ENCODE results near the gene AHI1. TPM values are rescaled to one million over a fixed set of nuclear protein-coding genes. Genes with fewer than 3 reads are reported as not detected.

AHI1 gene
- total RNA-seq, 4 donors from 2014 or later = 17.3 to 50.4 (median 24.5) TPM

DNA sequence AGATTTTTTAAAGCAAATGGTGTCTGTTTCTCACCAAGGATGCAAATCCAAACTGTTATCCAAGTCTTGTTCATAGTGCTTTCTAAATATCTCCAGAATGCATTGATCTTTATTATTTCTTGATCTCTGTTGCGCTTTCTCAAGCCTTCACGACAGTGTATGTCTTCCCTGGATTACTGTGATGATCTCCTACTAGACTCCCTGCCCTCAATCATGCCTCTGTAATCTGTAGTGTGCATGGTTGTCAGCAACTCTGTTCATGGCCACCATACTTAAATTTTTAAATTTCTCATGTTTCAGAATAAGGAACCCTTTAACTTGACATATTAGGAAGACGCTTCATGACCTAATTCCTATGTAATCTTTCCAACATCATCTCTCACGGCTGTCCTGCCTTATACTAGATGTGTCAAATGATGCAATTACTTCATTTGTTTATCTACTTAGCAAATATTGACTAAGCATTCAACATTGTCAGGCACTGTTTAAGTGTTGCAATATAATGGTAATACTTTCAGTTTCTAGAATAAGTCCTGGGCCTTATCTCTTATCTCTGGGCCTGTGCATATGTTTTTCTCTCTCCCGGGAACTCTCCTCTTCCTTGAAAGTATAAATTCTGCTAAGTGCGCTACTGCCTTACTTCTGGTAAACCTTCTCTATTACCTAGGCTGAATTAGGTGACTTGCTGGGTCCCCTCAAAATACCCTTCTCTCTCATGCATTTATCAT is 25.6 kb upstream of the AHI1 start:
- TF ChIP-seq CTCF (IDR thresholded peaks at IDR 0.05; ENCODE audit: low read depth) = no peak

DNA sequence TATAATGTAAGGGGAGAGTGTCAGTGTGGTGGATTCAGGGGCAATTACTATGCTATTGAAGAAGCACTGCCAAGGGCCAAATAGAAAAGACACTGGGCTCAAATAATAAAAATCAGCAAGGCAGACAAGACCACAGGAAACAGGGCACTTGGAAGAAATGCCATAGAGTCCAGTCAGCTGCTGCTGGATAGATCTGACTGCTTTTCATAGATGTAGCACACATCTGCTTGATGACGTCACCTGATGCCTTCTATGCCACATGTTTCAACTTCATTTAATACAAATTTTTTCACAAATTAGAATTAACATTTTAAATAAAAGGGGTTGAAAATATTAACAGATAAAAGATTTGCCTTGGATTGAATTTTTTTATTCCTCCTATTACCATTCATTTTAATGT is 23.9 kb upstream of the AHI1 start:
- TF ChIP-seq CTCF (IDR thresholded peaks at IDR 0.05; ENCODE audit: low read depth) = no peak

GRCh38 chr6:135520781-135521180 is 23.2 kb upstream of the AHI1 start:
- no peak for TF ChIP-seq CTCF (IDR thresholded peaks at IDR 0.05; ENCODE audit: low read depth)

DNA sequence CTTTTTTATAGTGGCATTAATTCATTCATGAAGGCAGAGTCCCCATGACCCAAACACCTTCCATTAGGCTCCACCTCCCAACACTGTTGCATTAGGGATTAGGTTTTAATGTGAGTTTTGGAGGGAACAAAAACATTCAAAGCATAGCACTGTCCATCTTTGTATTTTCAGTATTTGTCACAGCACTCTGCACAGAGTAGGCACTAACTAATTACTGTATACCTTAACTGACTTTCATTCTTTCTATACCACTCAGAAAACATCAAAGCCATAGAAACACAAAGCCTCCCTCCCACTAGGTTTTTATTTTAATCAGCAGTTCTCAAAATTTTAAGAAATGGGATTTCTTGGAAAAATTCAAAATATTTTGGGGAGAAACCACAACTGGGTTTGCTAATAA is 21.8 kb upstream of the AHI1 start:
- TF ChIP-seq CTCF (IDR thresholded peaks at IDR 0.05; ENCODE audit: low read depth) = no peak

GRCh38 chr6:135517527-135517926 is 20.0 kb upstream of the AHI1 start:
- no peak for TF ChIP-seq CTCF (IDR thresholded peaks at IDR 0.05; ENCODE audit: low read depth)

GRCh38 chr6:135514706-135515105 is 17.2 kb upstream of the AHI1 start:
- TF ChIP-seq CTCF (IDR thresholded peaks at IDR 0.05; ENCODE audit: low read depth) = no peak

DNA sequence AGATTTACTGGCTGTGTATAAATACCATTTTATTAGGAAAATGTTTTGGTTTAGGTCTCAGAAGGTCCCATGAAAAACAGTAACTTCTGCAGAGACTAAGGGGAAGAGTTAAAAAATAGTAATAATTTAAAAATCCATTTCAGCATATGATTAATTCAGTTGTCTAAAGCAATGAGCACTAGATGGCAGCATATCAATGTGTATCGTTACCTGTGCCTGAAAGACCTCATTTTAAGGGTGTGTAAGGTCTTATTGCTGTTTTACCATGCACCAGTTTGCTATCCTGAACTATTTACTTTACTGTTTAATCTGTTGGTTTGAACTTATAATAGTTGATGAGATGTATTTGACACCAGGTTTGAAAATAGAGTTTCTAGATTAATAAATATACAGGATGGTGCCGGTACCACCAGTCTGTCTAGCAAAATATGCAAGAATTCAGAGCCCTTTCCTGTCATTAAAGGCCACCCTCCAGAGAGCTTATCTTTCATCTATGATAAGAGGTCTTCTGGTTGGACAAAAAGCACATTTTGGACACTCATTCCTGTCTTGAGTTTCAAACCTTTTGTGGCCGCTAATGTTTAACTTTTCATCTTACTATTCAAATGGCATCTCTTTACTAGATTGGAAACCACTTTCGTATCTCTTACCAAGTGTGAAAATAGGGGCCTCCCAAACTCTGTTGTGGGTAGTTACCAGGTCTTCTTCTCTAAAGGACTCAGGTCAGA is 8.9 kb upstream of the AHI1 start:
- no peak for TF ChIP-seq CTCF (IDR thresholded peaks at IDR 0.05; ENCODE audit: low read depth)
